Endothelial cell (in vitro differentiated cells): Measurements from ENCODE around the gene TOE1. TPM values are rescaled to one million over a fixed set of nuclear protein-coding genes. Genes with fewer than 3 reads are reported as not detected.

Experiments used
- DNase-seq: peaks from one replicate; pipeline ENCODE4 v3.0.0; 2021; ENCODE audit warnings: low spot score
- H3K27ac Mint-ChIP-seq: one replicate; pipeline ENCODE4 v1.8.0; 2021; ENCODE audit warnings: mixed read lengths, inconsistent platforms; ENCODE audit not compliant: unreplicated experiment
- H3K27me3 Mint-ChIP-seq: one replicate; pipeline ENCODE4 v1.8.0; 2021; ENCODE audit warnings: mild to moderate bottlenecking, moderate library complexity, mixed read lengths, inconsistent platforms; ENCODE audit not compliant: unreplicated experiment
- H3K36me3 Mint-ChIP-seq: one replicate; pipeline ENCODE4 v1.8.0; 2021; ENCODE audit warnings: mild to moderate bottlenecking, low read depth, mixed read lengths, inconsistent platforms; ENCODE audit not compliant: unreplicated experiment
- H3K4me1 Mint-ChIP-seq: one replicate; pipeline ENCODE4 v1.8.0; 2021; ENCODE audit warnings: mild to moderate bottlenecking, mixed read lengths, inconsistent platforms; ENCODE audit not compliant: unreplicated experiment
- H3K4me3 Mint-ChIP-seq: one replicate; pipeline ENCODE4 v1.8.0; 2021; ENCODE audit warnings: mild to moderate bottlenecking, mixed read lengths, inconsistent platforms; ENCODE audit not compliant: unreplicated experiment
- H3K9me3 Mint-ChIP-seq: one replicate; pipeline ENCODE4 v1.8.0; 2021; ENCODE audit warnings: mixed read lengths, inconsistent platforms; ENCODE audit not compliant: unreplicated experiment
- CTCF ChIP-seq: fragments of 200-600 bp; sonication (generic); IDR thresholded peaks from one replicate; pipeline ENCODE4 v1.5.0; 2021; ENCODE audit warnings: antibody characterized with exemption; ENCODE audit not compliant: unreplicated experiment
- total RNA-seq: library from RNA; stranded (reverse); fragmentation: NEBNext Ultra II Directional; extraction: Animal tissue kit (Norgen Biotek cat#: 25700); gene quantifications from one replicate; pipeline ENCODE4 v1.2.1, GENCODE V29; 2021; ENCODE audit not compliant: unreplicated experiment

The TOE1 gene
- total RNA-seq, 1 donor from 2014 or later, result 9.7 TPM

- H3K4me1 Mint-ChIP-seq, result peaks cover 31% of the 10 kb centered on the region
- peaks cover 6% of the 10 kb centered on the region for H3K36me3 Mint-ChIP-seq
- H3K27me3 Mint-ChIP-seq, result peaks cover 8% of the 10 kb centered on the region
- H3K27ac Mint-ChIP-seq, result no peak overlapping the region
- no peak for TF ChIP-seq CTCF
- H3K4me3 Mint-ChIP-seq, result no peak overlapping the region
- no peak for DNase-seq
- H3K9me3 Mint-ChIP-seq, result no peaks in the 10 kb centered on the region
Measured at GRCh38 chr1:45331436-45332345, 8.3 kb upstream of the TOE1 start.

GRCh38 chr1:45332346-45332720, 7.6 kb upstream of the TOE1 start:
- TF ChIP-seq CTCF, result no peak
- Mint-ChIP-seq H3K4me1 (peaks cover 38% of the 10 kb centered on the region), H3K27me3 (peaks cover 8% of the 10 kb centered on the region), H3K4me3 (no peak overlapping the region), H3K9me3 (no peaks in the 10 kb centered on the region), H3K36me3 (peaks cover 6% of the 10 kb centered on the region), H3K27ac (no peak overlapping the region)
- no peak for DNase-seq

- no peak overlapping the region for H3K4me3 Mint-ChIP-seq
- H3K27ac Mint-ChIP-seq, result peak overlapping the region; percentile 64
- TF ChIP-seq CTCF, result no peak
- H3K4me1 Mint-ChIP-seq, result peaks cover 51% of the 10 kb centered on the region
- no peaks in the 10 kb centered on the region for H3K9me3 Mint-ChIP-seq
- peaks cover 3% of the 10 kb centered on the region for H3K36me3 Mint-ChIP-seq
- no peak for DNase-seq
- peaks cover 7% of the 10 kb centered on the region for H3K27me3 Mint-ChIP-seq
Measured at GRCh38 chr1:45334308-45335245, 5.4 kb upstream of the TOE1 start.

GRCh38 chr1:45335855-45336324, 4.1 kb upstream of the TOE1 start:
- peak overlapping the region; percentile 49 for H3K4me3 Mint-ChIP-seq
- peaks cover 5% of the 10 kb centered on the region for H3K27me3 Mint-ChIP-seq
- peaks cover 59% of the 10 kb centered on the region for H3K4me1 Mint-ChIP-seq
- no peaks in the 10 kb centered on the region for H3K36me3 Mint-ChIP-seq
- no peak for DNase-seq
- peak overlapping the region; percentile 94 for H3K27ac Mint-ChIP-seq
- TF ChIP-seq CTCF, result no peak
- H3K9me3 Mint-ChIP-seq, result no peaks in the 10 kb centered on the region
